A549 (cell line): ENCODE data around the gene SCARF1. TPM values are rescaled to one million over a fixed set of nuclear protein-coding genes. Genes with fewer than 3 reads are reported as not detected.

ENCODE experiments used
- ATAC-seq, 2 experiments: fragments of 200-7000 bp in 1 of 2; fragments of >200 bp in 1 of 2; cut with Nextera tagmentation in 1 of 2; cut with Tn5 transposase in 1 of 2; 3 replicates each; pipeline versions ENCODE4 v1.8.0 to v1.9.1; 2018 to 2020; ENCODE audit warnings: mild to moderate bottlenecking in 1 of 2, moderate library complexity in 1 of 2
- CTCF ChIA-PET: fragments of 300-600 bp; sonication (Branson Sonifier 250); formaldehyde crosslinking; extraction: SDS; loops from one replicate; lab custom pipeline; 2021; ENCODE audit warnings: antibody characterized with exemption, inconsistent platforms; lab: Yijun Ruan, JAX
- POLR2A ChIA-PET: fragments of 350-600 bp; formaldehyde crosslinking; extraction: SDS; loops from one replicate; lab custom pipeline; 2021; ENCODE audit warnings: antibody characterized with exemption, inconsistent platforms; lab: Yijun Ruan, JAX
- DNase-seq, 2 experiments: peaks; one replicate each; pipeline versions ENCODE4 v3.0.0 to v3.0.0-alpha.2; 2011 to 2016; ENCODE audit warnings: low read depth in 1 of 2, low spot score in 1 of 2
- FAIRE-seq: peaks from 2 replicates; lab custom pipeline; 2011; peaks lifted over from hg19 to GRCh38; lab: Jason Lieb, UNC
- H3K27ac ChIP-seq, 2 experiments: fragments of >200 bp; sonication (Bioruptor Twin); formaldehyde crosslinking; 3 replicates each; pipeline ENCODE4 v1.5.1; 2016 to 2017
- H3K4me1 ChIP-seq: fragments of >200 bp; sonication (Bioruptor Twin); formaldehyde crosslinking; 3 replicates; pipeline ENCODE4 v1.6.1; 2016
- H3K4me2 ChIP-seq: fragments of >200 bp; sonication (Bioruptor Twin); formaldehyde crosslinking; 3 replicates; pipeline ENCODE4 v1.6.1; 2016
- H3K4me3 ChIP-seq: fragments of >200 bp; sonication (Bioruptor Twin); formaldehyde crosslinking; 3 replicates; pipeline ENCODE4 v1.5.1; 2016
- H3K9me3 ChIP-seq: fragments of >200 bp; sonication (Bioruptor Twin); formaldehyde crosslinking; 3 replicates; pipeline ENCODE4 v1.6.1; 2016
- CBX2 ChIP-seq: fragments of 200-600 bp; sonication (generic); IDR thresholded peaks from 2 replicates; pipeline ENCODE4 v1.6.1; 2016; ENCODE audit warnings: low read depth, mild to moderate bottlenecking, borderline replicate concordance
- CBX8 ChIP-seq: fragments of 200-600 bp; sonication (generic); IDR thresholded peaks from 2 replicates; pipeline ENCODE4 v1.6.1; 2016
- CTCF ChIP-seq: fragments of >200 bp; sonication (Bioruptor Twin); formaldehyde crosslinking; IDR thresholded peaks from 3 replicates; pipeline ENCODE4 v1.5.1; 2016
- EHMT2 ChIP-seq: fragments of 200-600 bp; sonication (generic); IDR thresholded peaks from 2 replicates; pipeline ENCODE4 v1.6.1; 2016; ENCODE audit warnings: antibody characterized with exemption, low read depth, mild to moderate bottlenecking, moderate library complexity
- ESRRA ChIP-seq: fragments of 150-350 bp; IDR thresholded peaks from 2 replicates; pipeline ENCODE4 v1.6.1; 2014; ENCODE audit warnings: mild to moderate bottlenecking, low read length, borderline replicate concordance
- HDAC2 ChIP-seq: fragments of 200-600 bp; sonication (generic); IDR thresholded peaks from 2 replicates; pipeline ENCODE4 v1.6.1; 2016
- JUN ChIP-seq, 2 experiments: fragments of >200 bp; sonication (Bioruptor Twin); formaldehyde crosslinking; IDR thresholded peaks; 2 replicates in 1 of 2; 3 replicates in 1 of 2; pipeline ENCODE4 v1.6.1; 2016 to 2017
- KDM5A ChIP-seq: fragments of 200-600 bp; sonication (generic); IDR thresholded peaks from 2 replicates; pipeline ENCODE4 v1.6.1; 2016; ENCODE audit warnings: antibody characterized with exemption, mild to moderate bottlenecking
- MAZ ChIP-seq: fragments of 150-350 bp; IDR thresholded peaks from 2 replicates; pipeline ENCODE4 v1.6.1; 2014; ENCODE audit warnings: antibody characterized with exemption, low read depth, low read length, borderline replicate concordance
- MYC ChIP-seq: IDR thresholded peaks from 2 replicates; pipeline ENCODE4 v1.6.1; 2012; ENCODE audit warnings: mild to moderate bottlenecking, inconsistent platforms, low read length, improper control_type of control experiment, borderline replicate concordance
- NR3C1 ChIP-seq: fragments of >200 bp; sonication (Bioruptor Twin); formaldehyde crosslinking; IDR thresholded peaks from 3 replicates; pipeline ENCODE4 v1.6.1; 2017
- PBX3 ChIP-seq: IDR thresholded peaks from 2 replicates; pipeline ENCODE4 v1.6.1; 2012
- PHF8 ChIP-seq: fragments of 200-600 bp; sonication (generic); IDR thresholded peaks from 2 replicates; pipeline ENCODE4 v1.6.1; 2016; ENCODE audit warnings: low read depth, mild to moderate bottlenecking, antibody characterized with exemption, moderate library complexity, borderline replicate concordance
- POLR2A ChIP-seq: IDR thresholded peaks from 2 replicates; pipeline ENCODE4 v1.6.1; 2012; ENCODE audit warnings: mild to moderate bottlenecking, low read length
- RFX5 ChIP-seq: fragments of 450-650 bp; IDR thresholded peaks from 2 replicates; pipeline ENCODE4 v1.7.1; 2014; ENCODE audit warnings: antibody characterized with exemption, mild to moderate bottlenecking, moderate library complexity
- TP53 ChIP-seq: fragments of 250-450 bp; sonication (Bioruptor Pico); IDR thresholded peaks from 2 replicates; pipeline ENCODE4 v1.5.0; 2021; ENCODE audit warnings: mild to moderate bottlenecking, moderate library complexity
- WGBS: methylation state at CpG from one replicate; pipeline ENCODE4 v1.1.6; 2017; ENCODE audit errors: missing lambda C conversion rate; 5-methylcytosine and 5-hydroxymethylcytosine counted together
- polyA plus RNA-seq, 4 experiments: library from polyadenylated mRNA; depleted of rRNA in 3 of 4; stranded (reverse); fragments of >200 nt; fragmentation: RNase III in 1 of 4; extraction: RNeasy Plus Mini Kit Qiagen cat#74134 plus additional on column Dnase treatment in 1 of 4; gene quantifications; 2 replicates in 3 of 4; 3 replicates in 1 of 4; pipeline ENCODE4 v1.2.3, GENCODE V29; 2011 to 2017

Gene SCARF1
- polyA plus RNA-seq, 2 of the 4 experiments (the other 2 are of a cell fraction), result 0.09 to 0.30 TPM

- H3K4me1 ChIP-seq, result peaks cover 9% of the 10 kb centered on the region; the same call in 2 of the 3 replicates
- no peak for TF ChIP-seq ESRRA
- TF ChIP-seq TP53 (CRISPR knock-in tag), result no peak
- FAIRE-seq (no peak), DNase-seq (no peak), ATAC-seq (no peak)
- no peaks in the 10 kb centered on the region for H3K9me3 ChIP-seq
- H3K4me2 ChIP-seq, result no peak overlapping the region
- no peak overlapping the region for H3K27ac ChIP-seq
- no peak overlapping the region for H3K4me3 ChIP-seq
- CTCF ChIA-PET, result interaction anchor here (1.5 to 14.7 kb wide), 4 partner anchors 8 to 380 kb away, joined by 4 to 497 read pairs (median 64); partner anchors contain the start of genes PITPNA, RILP and SLC43A2
- 88% methylated on average over 17 of the region's 17 CpGs for WGBS
- POLR2A ChIA-PET, result no interaction called here
Measured at GRCh38 chr17:1638171-1638590, 7.4 kb downstream of the SCARF1 start.

- H3K4me1 ChIP-seq, result peaks cover 9% of the 10 kb centered on the region; the same call in 2 of the 3 replicates
- no peak for FAIRE-seq
- H3K4me2 ChIP-seq, result no peak overlapping the region
- H3K9me3 ChIP-seq, result no peaks in the 10 kb centered on the region
- H3K27ac ChIP-seq, result no peak overlapping the region
- POLR2A ChIA-PET, result no interaction called here
- H3K4me3 ChIP-seq, result no peak overlapping the region
- WGBS, result 70% methylated on average over 15 of the region's 15 CpGs
- no peak for DNase-seq
- CTCF ChIA-PET, result interaction anchor here (0.5 to 14.7 kb wide), 5 partner anchors 7 to 258 kb away, joined by 4 to 497 read pairs (median 29); partner anchors contain the start of genes PITPNA, RILP and SLC43A2
- no peak for ATAC-seq
- TF ChIP-seq EHMT2, result no peak
- TF ChIP-seq CBX8, result no peak
- TF ChIP-seq RFX5, result no peak
- TF ChIP-seq MAZ, result no peak
- no peak for TF ChIP-seq KDM5A
- TF ChIP-seq CBX2, result no peak
- no peak for TF ChIP-seq CTCF
Measured at GRCh38 chr17:1636732-1637285, 8.7 kb downstream of the SCARF1 start.

GRCh38 chr17:1635675-1636465 is 9.7 kb downstream of the SCARF1 start:
- ChIA-PET CTCF (interaction anchor here (0.8 to 14.7 kb wide), 7 partner anchors 6 to 120 kb away, joined by 3 to 497 read pairs (median 6); partner anchors contain the start of genes PITPNA, RILP and SLC43A2), POLR2A (no interaction called here)
- ATAC-seq (no peak), DNase-seq (no peak), FAIRE-seq (no peak)
- Histone ChIP-seq H3K4me2 (no peak overlapping the region), H3K9me3 (no peaks in the 10 kb centered on the region), H3K4me3 (no peak overlapping the region), H3K27ac (no peak overlapping the region), H3K4me1 (peaks cover 9% of the 10 kb centered on the region; the same call in 2 of the 3 replicates)
- no peak for TF ChIP-seq MYC
- TF ChIP-seq POLR2A, result no peak
- TF ChIP-seq EHMT2, result no peak
- TF ChIP-seq RFX5, result no peak
- no peak for TF ChIP-seq PBX3
- no peak for TF ChIP-seq JUN (IDR thresholded peaks at IDR 0.05)
- TF ChIP-seq TP53 (CRISPR knock-in tag), result no peak
- no peak for TF ChIP-seq NR3C1
- no peak for TF ChIP-seq HDAC2
- no peak for TF ChIP-seq PHF8
- WGBS, result 81% methylated on average over 10 of the region's 10 CpGs
